ENCODE results near the gene HCRTR1.

- TF ChIP-seq POLR2AphosphoS5 (IDR thresholded peaks at IDR 0.05; ENCODE audit: low read depth, low read length): no peak
- TF ChIP-seq POLR2A (IDR thresholded peaks at IDR 0.05; ENCODE audit: low read depth, low read length): no peak
- TF ChIP-seq TAF1 (IDR thresholded peaks at IDR 0.05; ENCODE audit: low read depth, low read length): no peak
- no peak for TF ChIP-seq SPI1 (IDR thresholded peaks at IDR 0.05; ENCODE audit: low read depth, low read length)
- TF ChIP-seq POU2F2 (IDR thresholded peaks at IDR 0.05; ENCODE audit: low read depth, low read length): no peak
Measured at GRCh38 chr1:31655104-31655503, 37.6 kb downstream of the HCRTR1 start.
